ENCODE data around the gene ARHGEF28.

Gene ARHGEF28

GRCh38 chr5:73938280-73938937, 312.4 kb downstream of the ARHGEF28 start:
- no peak for DNase-seq (ENCODE audit: low spot score)

- DNase-seq (ENCODE audit: low spot score): no peak
These were observed 312.9 kb downstream of the ARHGEF28 start for GRCh38 chr5:73938938-73939320.

- no peak for DNase-seq (ENCODE audit: low spot score)
These were observed 313.6 kb downstream of the ARHGEF28 start for GRCh38 chr5:73939557-73939956.

- DNase-seq (ENCODE audit: low spot score): no peak
These were observed 314.0 kb downstream of the ARHGEF28 start for GRCh38 chr5:73940026-73940425.

GRCh38 chr5:73940801-73941200, 314.8 kb downstream of the ARHGEF28 start:
- DNase-seq (ENCODE audit: low spot score): no peak

GRCh38 chr5:73942783-73943182, 316.8 kb downstream of the ARHGEF28 start:
- no peak for DNase-seq (ENCODE audit: low spot score)

GRCh38 chr5:73943397-73943796, 317.4 kb downstream of the ARHGEF28 start:
- no peak for DNase-seq (ENCODE audit: low spot score)

GRCh38 chr5:73944581-73944980, 318.6 kb downstream of the ARHGEF28 start:
- no peak for DNase-seq (ENCODE audit: low spot score)

- DNase-seq (ENCODE audit: low spot score): no peak
These were observed 319.5 kb downstream of the ARHGEF28 start for GRCh38 chr5:73945505-73945904.

- DNase-seq (ENCODE audit: low spot score): no peak
These were observed 320.3 kb downstream of the ARHGEF28 start for GRCh38 chr5:73946278-73946677.

- no peak for DNase-seq (ENCODE audit: low spot score)
These were observed 321.1 kb downstream of the ARHGEF28 start for GRCh38 chr5:73946919-73947602.

GRCh38 chr5:73947906-73948640, 322.1 kb downstream of the ARHGEF28 start:
- DNase-seq (ENCODE audit: low spot score): no peak

GRCh38 chr5:73948720-73949119, 322.7 kb downstream of the ARHGEF28 start:
- DNase-seq (ENCODE audit: low spot score): no peak

GRCh38 chr5:73950441-73950873, 324.5 kb downstream of the ARHGEF28 start:
- no peak for DNase-seq (ENCODE audit: low spot score)

GRCh38 chr5:73950912-73951430, 325.0 kb downstream of the ARHGEF28 start:
- peak; percentile 50 for DNase-seq (ENCODE audit: low spot score)

- DNase-seq (ENCODE audit: low spot score): no peak
These were observed 326.9 kb downstream of the ARHGEF28 start for GRCh38 chr5:73952872-73953271.

GRCh38 chr5:73954381-73954780, 328.4 kb downstream of the ARHGEF28 start:
- DNase-seq (ENCODE audit: low spot score): no peak

- no peak for DNase-seq (ENCODE audit: low spot score)
These were observed 329.4 kb downstream of the ARHGEF28 start for GRCh38 chr5:73955271-73955846.

- no peak for DNase-seq (ENCODE audit: low spot score)
These were observed 331.5 kb downstream of the ARHGEF28 start for GRCh38 chr5:73957397-73958001.

GRCh38 chr5:73958037-73958436, 332.0 kb downstream of the ARHGEF28 start:
- DNase-seq (ENCODE audit: low spot score): no peak

- no peak for DNase-seq (ENCODE audit: low spot score)
These were observed 334.0 kb downstream of the ARHGEF28 start for GRCh38 chr5:73960023-73960422.

- no peak for DNase-seq (ENCODE audit: low spot score)
These were observed 334.4 kb downstream of the ARHGEF28 start for GRCh38 chr5:73960426-73960825.
